Endothelial cell of umbilical vein (primary cell): ENCODE data around the gene SUSD6. TPM values are rescaled to one million over a fixed set of nuclear protein-coding genes. Genes with fewer than 3 reads are reported as not detected.

Experiments
- BruUV-seq: library from RNA; stranded (reverse); fragments of 400-500 nt; replicated peaks from 2 replicates; lab custom pipeline; 2021; lab: Mats Ljungman, UMichigan
- CTCF ChIA-PET: fragments of 300-600, 350-600 bp; sonication (Branson Sonifier 250); formaldehyde crosslinking; loops from one replicate; lab custom pipeline; 2021; ENCODE audit warnings: antibody characterized with exemption, inconsistent platforms; lab: Charles Lee
- POLR2A ChIA-PET: fragments of 300-600, 350-600 bp; sonication (Branson Sonifier 250); formaldehyde crosslinking; loops from one replicate; lab custom pipeline; 2021; ENCODE audit warnings: antibody characterized with exemption, inconsistent platforms; lab: Charles Lee
- DNase-seq: peaks from one replicate; pipeline ENCODE4 v3.0.0-alpha.2; 2011; ENCODE audit warnings: low read depth, low spot score
- FAIRE-seq: peaks from 2 replicates; lab custom pipeline; 2011; peaks lifted over from hg19 to GRCh38; lab: Jason Lieb, UNC
- H2AFZ ChIP-seq: 2 replicates; pipeline ENCODE4 v1.6.0; 2012; ENCODE audit warnings: low read depth, low read length, control low read depth, inconsistent platforms
- H3K27ac ChIP-seq: 2 replicates; pipeline ENCODE4 v1.5.1; 2011; ENCODE audit warnings: low read depth, mild to moderate bottlenecking, control low read depth, low read length, moderate library complexity; ENCODE audit not compliant: insufficient read depth
- H3K27me3 ChIP-seq, 2 experiments: 2 replicates each; pipeline versions ENCODE4 v1.6.0 to v1.6.1; 2011; ENCODE audit warnings: low read length in 2 of 2, mixed read lengths in 1 of 2; ENCODE audit not compliant: control insufficient read depth in 2 of 2, insufficient read depth in 2 of 2
- H3K36me3 ChIP-seq, 2 experiments: 2 replicates in 1 of 2; 3 replicates in 1 of 2; pipeline ENCODE4 v1.5.1; 2011; ENCODE audit warnings: low read length in 2 of 2, mild to moderate bottlenecking in 1 of 2, moderate library complexity in 1 of 2; ENCODE audit not compliant: control insufficient read depth in 2 of 2, insufficient read depth in 2 of 2; ENCODE audit errors: extremely low read depth in 1 of 2
- H3K4me1 ChIP-seq: 3 replicates; pipeline ENCODE4 v1.5.1; 2011; ENCODE audit warnings: mild to moderate bottlenecking, low read length; ENCODE audit not compliant: control insufficient read depth, insufficient read depth; ENCODE audit errors: extremely low read depth
- H3K4me2 ChIP-seq: 2 replicates; pipeline ENCODE4 v1.6.1; 2011; ENCODE audit warnings: low read length, control low read depth, mixed read lengths; ENCODE audit not compliant: insufficient read depth
- H3K4me3 ChIP-seq, 3 experiments: fragments of 200-600 bp in 1 of 3; sonication (generic), shearing (Covaris generic) in 1 of 3; replicated peaks in 1 of 3; 2 replicates each; pipeline ENCODE4 v1.5.1; 2011 to 2016; ENCODE audit warnings: control low read depth in 3 of 3, low read length in 3 of 3, mild to moderate bottlenecking in 2 of 3, inconsistent platforms in 1 of 3, low read depth in 1 of 3, moderate library complexity in 1 of 3; ENCODE audit not compliant: insufficient read depth in 1 of 3
- H3K79me2 ChIP-seq: 2 replicates; pipeline ENCODE4 v1.6.0; 2012; ENCODE audit warnings: low read length, inconsistent platforms; ENCODE audit not compliant: control insufficient read depth, insufficient read depth
- H3K9ac ChIP-seq: replicated peaks from 2 replicates; pipeline ENCODE3; 2011; ENCODE audit warnings: low read length, control low read depth; ENCODE audit not compliant: insufficient read depth; ENCODE audit errors: extremely low read depth
- H3K9me1 ChIP-seq: replicated peaks from 3 replicates; pipeline ENCODE4 v1.6.0; 2011; ENCODE audit warnings: mild to moderate bottlenecking, low read length; ENCODE audit not compliant: control insufficient read depth, insufficient read depth; ENCODE audit errors: extremely low read depth
- H3K9me3 ChIP-seq: replicated peaks from 2 replicates; pipeline ENCODE4 v1.5.1; 2012; ENCODE audit warnings: low read length, inconsistent platforms; ENCODE audit not compliant: control insufficient read depth, insufficient read depth
- H4K20me1 ChIP-seq: replicated peaks from 2 replicates; pipeline ENCODE3; 2011; ENCODE audit warnings: mild to moderate bottlenecking, low read length; ENCODE audit not compliant: control insufficient read depth, insufficient read depth; ENCODE audit errors: extremely low read depth
- EZH2 ChIP-seq: IDR thresholded peaks from 2 replicates; pipeline ENCODE4 v1.6.1; 2012; ENCODE audit warnings: borderline replicate concordance, low read depth, mild to moderate bottlenecking, moderate library complexity, low read length, inconsistent platforms; ENCODE audit not compliant: severe bottlenecking
- FOS ChIP-seq: IDR thresholded peaks from 2 replicates; pipeline ENCODE4 v1.6.1; 2011; ENCODE audit warnings: mild to moderate bottlenecking, low read length, moderate library complexity, borderline replicate concordance; ENCODE audit not compliant: insufficient read depth
- GATA2 ChIP-seq: IDR thresholded peaks from 2 replicates; pipeline ENCODE4 v1.7.0; 2011; ENCODE audit warnings: low read depth, mild to moderate bottlenecking, moderate library complexity, mixed read lengths, low read length; ENCODE audit not compliant: insufficient read length, insufficient read depth
- JUN ChIP-seq: IDR thresholded peaks from 2 replicates; pipeline ENCODE4 v1.6.1; 2011; ENCODE audit warnings: borderline replicate concordance, low read depth; ENCODE audit not compliant: insufficient read length, insufficient read depth
- MYC ChIP-seq: IDR thresholded peaks from one replicate; pipeline ENCODE4 v1.6.1; 2011; ENCODE audit warnings: mild to moderate bottlenecking, low read depth, low read length
- POLR2A ChIP-seq: IDR thresholded peaks from 2 replicates; pipeline ENCODE4 v1.6.1; 2012; ENCODE audit warnings: low read depth, mild to moderate bottlenecking, control low read depth, low read length
- POLR2AphosphoS5 ChIP-seq: IDR thresholded peaks from 2 replicates; pipeline ENCODE4 v1.6.1; 2012; ENCODE audit warnings: low read depth, mild to moderate bottlenecking, control low read depth, low read length, moderate library complexity; ENCODE audit not compliant: insufficient read depth
- dilution Hi-C: fragments of 300-500 bp; cut with MboI; formaldehyde crosslinking; loops from one replicate; pipeline ENCODE4 v1.15.0; 2019; ENCODE audit warnings: low sequenced_read_pairs; ENCODE audit not compliant: extremely low pct_ligation_motif_present
- intact Hi-C: fragments of 100-400 bp; cut with micrococcal nuclease; formaldehyde crosslinking; loops from one replicate; pipeline ENCODE4 v1.10.0; 2022
- polyA plus RNA-seq, 4 experiments: library from polyadenylated mRNA; depleted of rRNA in 3 of 4; stranded (reverse) in 3 of 4; unstranded in 1 of 4; fragments of >200 nt; gene quantifications; 2 replicates each; pipeline versions ENCODE4 v1.2.1 to v1.2.3, GENCODE V29; 2011 to 2012; ENCODE audit warnings: missing spikeins in 1 of 4
- total RNA-seq: library from RNA; stranded (reverse); gene quantifications from 2 replicates; pipeline ENCODE4 v1.2.3, GENCODE V29; 2021
- TF ChIP-seq, protein P1 (sequence below), 2 donors: IDR thresholded peaks; 1 replicate in 1 of 2; 2 replicates in 1 of 2; pipeline ENCODE4 v1.5.1; 2011; ENCODE audit warnings: low read length in 2 of 2, mild to moderate bottlenecking in 2 of 2, moderate library complexity in 2 of 2, control low read depth in 1 of 2, inconsistent platforms in 1 of 2, low read depth in 1 of 2; ENCODE audit not compliant: insufficient read depth in 1 of 2; ENCODE audit errors: extremely low read depth in 1 of 2

Gene SUSD6
- total and polyA plus RNA-seq, 2 donors (not counting 3 experiments of a cell fraction or from before 2014, with no cell fraction given), result 13.4 to 19.5 TPM

DNA sequence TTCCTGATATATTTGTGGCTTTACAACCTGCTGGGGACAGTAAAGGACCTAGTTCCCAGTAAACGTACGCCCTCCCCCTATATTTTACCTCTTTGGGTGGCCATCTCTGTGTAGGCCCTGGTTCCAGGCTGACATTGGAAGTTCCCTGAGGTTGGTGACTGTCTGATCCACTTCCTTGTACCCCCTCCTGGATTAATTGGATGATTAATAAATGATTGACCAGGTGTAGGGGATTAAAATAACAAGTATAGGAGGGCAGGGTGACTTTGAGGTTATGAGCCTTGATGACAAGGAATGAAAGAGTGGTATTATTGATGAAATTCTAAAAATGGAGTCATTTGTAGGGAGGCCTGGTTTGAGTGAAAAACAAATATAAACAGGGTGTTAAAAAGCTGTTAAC is 9.6 kb downstream of the SUSD6 start:
- Histone ChIP-seq H4K20me1 (peaks cover 3% of the 10 kb centered on the region), H3K36me3 (no peaks in the 10 kb centered on the region), H3K79me2 (peaks cover 59% of the 10 kb centered on the region), H3K27ac (no peak overlapping the region), H2AFZ (no peak overlapping the region), H3K4me2 (no peak overlapping the region), H3K4me1 (peaks cover 20% of the 10 kb centered on the region), H3K4me3 (no peak overlapping the region), H3K9ac (no peak overlapping the region), H3K9me1 (no peaks in the 10 kb centered on the region), H3K9me3 (no peaks in the 10 kb centered on the region), H3K27me3 (no peaks in the 10 kb centered on the region)
- dilution Hi-C loops, result no loop called here
- no TSS peak for BruUV-seq
- intact Hi-C loops, result no loop called here
- ChIA-PET POLR2A (no interaction called here), CTCF (no interaction called here)
- FAIRE-seq (no peak), DNase-seq (no peak)
- TF ChIP-seq EZH2 (no peak), POLR2A (no peak), MYC (no peak), POLR2AphosphoS5 (no peak), GATA2 (no peak), JUN (no peak), FOS (no peak)
- TF ChIP-seq, protein P1, sequence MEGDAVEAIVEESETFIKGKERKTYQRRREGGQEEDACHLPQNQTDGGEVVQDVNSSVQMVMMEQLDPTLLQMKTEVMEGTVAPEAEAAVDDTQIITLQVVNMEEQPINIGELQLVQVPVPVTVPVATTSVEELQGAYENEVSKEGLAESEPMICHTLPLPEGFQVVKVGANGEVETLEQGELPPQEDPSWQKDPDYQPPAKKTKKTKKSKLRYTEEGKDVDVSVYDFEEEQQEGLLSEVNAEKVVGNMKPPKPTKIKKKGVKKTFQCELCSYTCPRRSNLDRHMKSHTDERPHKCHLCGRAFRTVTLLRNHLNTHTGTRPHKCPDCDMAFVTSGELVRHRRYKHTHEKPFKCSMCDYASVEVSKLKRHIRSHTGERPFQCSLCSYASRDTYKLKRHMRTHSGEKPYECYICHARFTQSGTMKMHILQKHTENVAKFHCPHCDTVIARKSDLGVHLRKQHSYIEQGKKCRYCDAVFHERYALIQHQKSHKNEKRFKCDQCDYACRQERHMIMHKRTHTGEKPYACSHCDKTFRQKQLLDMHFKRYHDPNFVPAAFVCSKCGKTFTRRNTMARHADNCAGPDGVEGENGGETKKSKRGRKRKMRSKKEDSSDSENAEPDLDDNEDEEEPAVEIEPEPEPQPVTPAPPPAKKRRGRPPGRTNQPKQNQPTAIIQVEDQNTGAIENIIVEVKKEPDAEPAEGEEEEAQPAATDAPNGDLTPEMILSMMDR (IDR thresholded peaks at IDR 0.05; ENCODE audit: extremely low read depth in 1 of 2, insufficient read depth in 1 of 2, low read depth in 1 of 2, low read length in 2 of 2), result no peak
